ENCODE results near the gene SPAG9. TPM values are rescaled to one million over a fixed set of nuclear protein-coding genes. Genes with fewer than 3 reads are reported as not detected.
A peak's percentile ranks its signal among the peaks of the same experiment; 100 is the strongest.

The SPAG9 gene
- total and polyA plus RNA-seq, 2 of the 8 experiments (the other 6 are each of a cell fraction or from before 2014, with no cell fraction given): 9.8 to 63.8 TPM

DNA sequence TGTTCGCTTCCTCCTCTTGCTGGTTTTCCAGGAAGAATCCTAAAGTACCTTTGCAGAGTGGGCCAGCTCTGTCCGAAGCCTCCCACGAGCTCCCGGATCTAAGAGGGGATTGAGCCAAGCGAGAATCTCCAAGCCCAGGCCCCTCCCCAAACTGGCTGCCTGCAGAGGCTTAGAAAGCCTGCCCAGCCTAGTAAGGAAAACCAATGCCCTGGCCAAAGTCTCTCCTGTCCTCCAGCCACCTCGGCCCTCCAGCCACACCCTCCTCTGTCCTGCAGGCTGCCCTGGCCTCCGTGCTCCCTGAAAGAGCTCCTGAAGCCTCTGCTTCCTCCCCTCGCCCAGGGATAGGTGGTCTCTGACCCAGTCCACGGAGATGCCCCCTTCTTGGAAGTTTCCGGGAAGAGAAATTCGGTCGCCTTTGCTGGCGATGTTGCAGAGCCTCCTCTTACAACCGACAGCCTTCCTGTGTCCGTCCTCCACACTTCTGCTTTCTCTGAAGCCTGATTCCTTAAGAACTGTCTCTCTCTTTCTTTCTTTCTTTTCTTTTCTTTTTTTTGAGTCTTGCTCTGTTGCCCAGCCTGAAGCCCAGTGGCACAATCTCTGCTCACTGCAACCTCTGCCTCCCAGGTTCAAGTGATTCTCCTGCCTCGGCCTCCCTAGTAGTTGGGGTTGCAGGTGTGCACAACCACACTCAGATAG is 199.6 kb downstream of the SPAG9 start:
- 0 out of 2 replicates have a peak overlapping the region, but pooled peaks have one; percentile 54 for H4K8ac ChIP-seq (ENCODE audit: extremely low read depth, insufficient read depth, low read length)
- peak overlapping the region; percentile 61; the same call in 1 of the 2 replicates for H2BK20ac ChIP-seq (ENCODE audit: low read length)
- FAIRE-seq: no peak
- no peak overlapping the region for H3K4me3 ChIP-seq (ENCODE audit: extremely low read depth in 1 of 4, insufficient read depth in 2 of 4, low read depth in 3 of 4, low read length in 4 of 4)
- 75% methylated on average over 15 of the region's 16 CpGs; no CpG with 5 or more reads in 1 of the 2 experiments for WGBS, 2 experiments (ENCODE audit: extremely low coverage in 1 of 2, insufficient coverage in 1 of 2, insufficient read length in 1 of 2, insufficient replicate concordance in 2 of 2, low coverage in 1 of 2, low lambda C conversion rate in 2 of 2, missing lambda C conversion rate in 1 of 2)
- H3K27ac ChIP-seq (ENCODE audit: low read depth, low read length): no peak overlapping the region
- H3K56ac ChIP-seq (replicated peaks; ENCODE audit: insufficient read length, low read depth, low read length): no peak overlapping the region
- no peak overlapping the region for H2AFZ ChIP-seq (ENCODE audit: low read length)
- peak overlapping the region; percentile 26; the same call in 1 of the 2 replicates for H3K18ac ChIP-seq (ENCODE audit: extremely low read depth, low read length)
- no peak overlapping the region for H3K4ac ChIP-seq (replicated peaks; ENCODE audit: insufficient read length, low read depth, low read length)
- H3K9ac ChIP-seq (replicated peaks in 1 of 4; ENCODE audit: extremely low read depth in 1 of 4, low read depth in 3 of 4, low read length in 3 of 4): no peak overlapping the region
- no peaks in the 10 kb centered on the region for H4K20me1 ChIP-seq (replicated peaks in 1 of 2; ENCODE audit: control insufficient read depth in 1 of 2, insufficient read depth in 2 of 2, low read length in 2 of 2)
- no peak for DNase-seq (ENCODE audit: low read depth in 1 of 2, low spot score in 2 of 2)
- no peak overlapping the region; a peak in 1 of 4 replicates for H3K4me2 ChIP-seq (ENCODE audit: insufficient read depth in 1 of 2, low read depth in 2 of 2, low read length in 2 of 2)
- H3K36me3 ChIP-seq (ENCODE audit: control insufficient read depth in 2 of 4, insufficient read depth in 4 of 4, low read length in 3 of 4): no peaks in the 10 kb centered on the region
- no peak overlapping the region for H2BK120ac ChIP-seq (replicated peaks; ENCODE audit: low read depth, low read length)
- no peak overlapping the region for H3K23ac ChIP-seq (ENCODE audit: insufficient read length)
- ChIA-PET POLR2A (ENCODE audit: partially characterized antibody) (interaction anchor here (3.0 to 7.9 kb wide), 2 partner anchors 10 to 55 kb away, joined by 13 to 71 read pairs; partner anchors contain the start of gene TOB1), CTCF (ENCODE audit: partially characterized antibody) (interaction anchor here (0.9 to 1.5 kb wide), 5 partner anchors 17 to 57 kb away, joined by 3 to 4 read pairs (median 3); no protein-coding TSS in a partner anchor)
- H2AK5ac ChIP-seq (ENCODE audit: low read depth, low read length): 0 out of 2 replicates have a peak overlapping the region, but pooled peaks have one; percentile 11
- no peak overlapping the region for H2BK5ac ChIP-seq (ENCODE audit: low read depth, low read length)
- no peak overlapping the region for H2BK15ac ChIP-seq (ENCODE audit: low read length)
- no peaks in the 10 kb centered on the region for H3K79me1 ChIP-seq (ENCODE audit: low read depth, low read length)
- peaks cover 0 to 2% (median 0%) of the 10 kb centered on the region in 4 experiments; a peak in 2 of 7 replicates for H3K27me3 ChIP-seq (replicated peaks in 1 of 4; ENCODE audit: control insufficient read depth in 3 of 4, extremely low read depth in 1 of 4, insufficient read depth in 3 of 4, low read length in 3 of 4)
- H3K4me1 ChIP-seq (replicated peaks in 1 of 4; ENCODE audit: control insufficient read depth in 3 of 4, insufficient read depth in 4 of 4, low read length in 3 of 4): peaks cover 4 to 51% (median 35%) of the 10 kb centered on the region in 4 experiments
- no peak overlapping the region for H3K14ac ChIP-seq (ENCODE audit: insufficient read length)
- no peak overlapping the region for H2BK12ac ChIP-seq (ENCODE audit: low read depth, low read length)
- H4K5ac ChIP-seq (ENCODE audit: insufficient read length, low read depth, low read length): no peak overlapping the region
- H3K79me2 ChIP-seq (ENCODE audit: control insufficient read depth in 1 of 2, insufficient read depth in 2 of 2, low read length in 2 of 2): no peaks in the 10 kb centered on the region
- no peaks in the 10 kb centered on the region for H3K23me2 ChIP-seq (ENCODE audit: low read depth, low read length)
- H4K91ac ChIP-seq (replicated peaks; ENCODE audit: insufficient read length, low read length): no peak overlapping the region
- no peaks in the 10 kb centered on the region for H3K9me3 ChIP-seq (ENCODE audit: insufficient read depth in 2 of 2, low read depth in 1 of 2, low read length in 1 of 2)
- TF ChIP-seq RNF2 (IDR thresholded peaks at IDR 0.05; ENCODE audit: borderline replicate concordance, low read depth, low read length, missing control alignments, poor library complexity, severe bottlenecking) (no peak), GABPA (IDR thresholded peaks at IDR 0.05; ENCODE audit: borderline replicate concordance, insufficient read depth, low read length) (no peak), CBX5 (IDR thresholded peaks at IDR 0.05; ENCODE audit: low read depth, low read length) (no peak), SP4 (IDR thresholded peaks at IDR 0.05; ENCODE audit: low read length) (no peak), RBBP5 (IDR thresholded peaks at IDR 0.05; ENCODE audit: borderline replicate concordance, low read depth, low read length) (no peak), ZNF274 (IDR thresholded peaks at IDR 0.05; ENCODE audit: borderline replicate concordance, extremely low read depth, low read length) (no peak), TAF1 (IDR thresholded peaks at IDR 0.05; ENCODE audit: low read depth, low read length) (no peak), BRCA1 (IDR thresholded peaks at IDR 0.05; ENCODE audit: low read depth, low read length) (no peak), KDM5A (IDR thresholded peaks at IDR 0.05; ENCODE audit: low read length) (no peak), EZH2 (IDR thresholded peaks at IDR 0.05; ENCODE audit: low read depth, low read length, severe bottlenecking) (no peak)
- TF ChIP-seq, protein P1, sequence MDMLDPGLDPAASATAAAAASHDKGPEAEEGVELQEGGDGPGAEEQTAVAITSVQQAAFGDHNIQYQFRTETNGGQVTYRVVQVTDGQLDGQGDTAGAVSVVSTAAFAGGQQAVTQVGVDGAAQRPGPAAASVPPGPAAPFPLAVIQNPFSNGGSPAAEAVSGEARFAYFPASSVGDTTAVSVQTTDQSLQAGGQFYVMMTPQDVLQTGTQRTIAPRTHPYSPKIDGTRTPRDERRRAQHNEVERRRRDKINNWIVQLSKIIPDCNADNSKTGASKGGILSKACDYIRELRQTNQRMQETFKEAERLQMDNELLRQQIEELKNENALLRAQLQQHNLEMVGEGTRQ (IDR thresholded peaks at IDR 0.05; ENCODE audit: low read length): no peak

Measured in H1 (cell line).